Sigmoid colon (tissue), 7 donors: ENCODE data around the gene GSTT4. TPM values are rescaled to one million over a fixed set of nuclear protein-coding genes. Genes with fewer than 3 reads are reported as not detected.
A peak's percentile ranks its signal among the peaks of the same experiment; 100 is the strongest.
"Not testable (repeated sequence)": the region's sequence is repeated elsewhere in the genome, so short reads cannot be mapped to it uniquely, and the experiment has no call there.

Source experiments
- DNase-seq: peaks from one replicate; pipeline ENCODE4 v3.0.0-alpha.2; 2019
- H3K27ac ChIP-seq, 4 donors: fragments of 200-600 bp; sonication (generic); one replicate each; pipeline ENCODE4 v1.5.1; 2016 to 2019; ENCODE audit warnings: mild to moderate bottlenecking in 1 of 4
- H3K27me3 ChIP-seq, 3 donors: fragments of 200-600 bp; sonication (generic); one replicate each; pipeline ENCODE4 v1.5.1; 2019; ENCODE audit warnings: mild to moderate bottlenecking in 1 of 3
- H3K36me3 ChIP-seq, 4 donors: fragments of 200-600 bp; sonication (generic); one replicate each; pipeline ENCODE4 v1.5.1; 2016 to 2019
- H3K4me1 ChIP-seq, 4 donors: fragments of 200-600 bp; sonication (generic); one replicate each; pipeline ENCODE4 v1.5.1; 2017 to 2019
- H3K4me3 ChIP-seq, 4 donors: fragments of 200-600 bp; sonication (generic); one replicate each; pipeline ENCODE4 v1.5.1; 2017 to 2019; ENCODE audit warnings: mild to moderate bottlenecking in 2 of 4, moderate library complexity in 1 of 4
- H3K9me3 ChIP-seq, 4 donors: fragments of 200-600 bp in 3 of 4; sonication (generic) in 3 of 4; one replicate each; pipeline versions ENCODE4 v1.5.1 to v1.6.1; 2013 to 2019
- EP300 ChIP-seq, 4 donors: sonication (generic); formaldehyde crosslinking; IDR thresholded peaks; one replicate each; pipeline ENCODE4 v1.6.1; 2017; ENCODE audit warnings: antibody characterized with exemption in 4 of 4
- POLR2A ChIP-seq, 2 donors: fragments of 450-650 bp; IDR thresholded peaks; one replicate each; pipeline ENCODE4 v1.6.1; 2016; ENCODE audit warnings: antibody characterized with exemption in 2 of 2, mild to moderate bottlenecking in 2 of 2, moderate library complexity in 2 of 2
- POLR2AphosphoS5 ChIP-seq, 4 donors: sonication (generic); formaldehyde crosslinking; IDR thresholded peaks; one replicate each; pipeline ENCODE4 v1.6.1; 2017; ENCODE audit warnings: antibody characterized with exemption in 4 of 4
- WGBS, 2 donors: extraction: QIAGEN DNeasy Blood & Tissue Kit; methylation state at CpG; one replicate each; pipeline ENCODE4 v1.1.7; 2013; 5-methylcytosine and 5-hydroxymethylcytosine counted together
- intact Hi-C: fragments of 100-400 bp; cut with DNase I; formaldehyde crosslinking; loops from one replicate; pipeline ENCODE4 v1.15.1; 2023
- polyA plus RNA-seq, 3 donors: library from polyadenylated mRNA; stranded (reverse); fragments of 200-250 nt; gene quantifications; one replicate each; pipeline ENCODE4 v1.2.3, GENCODE V29; 2013
- total RNA-seq, 4 donors: library from RNA; depleted of rRNA; stranded (reverse); fragments of >200 nt; gene quantifications; one replicate each; pipeline ENCODE4 v1.1.0, GENCODE V29; 2016
- TF ChIP-seq, protein P1 (sequence below), 4 experiments: fragments of 450-650 bp in 3 of 4; fragments of 200-600 bp in 1 of 4; IDR thresholded peaks; one replicate each; pipeline ENCODE4 v1.5.1; 2016 to 2019; ENCODE audit warnings: antibody characterized with exemption in 4 of 4, mild to moderate bottlenecking in 3 of 4, moderate library complexity in 2 of 4
- donor health status: healthy with polysubstance abuse.
- donor health status: Bipolar disorder and iron deficiency.
- donor health status: healthy.

Gene GSTT4
- total and polyA plus RNA-seq, 7 donors: not detected

DNA sequence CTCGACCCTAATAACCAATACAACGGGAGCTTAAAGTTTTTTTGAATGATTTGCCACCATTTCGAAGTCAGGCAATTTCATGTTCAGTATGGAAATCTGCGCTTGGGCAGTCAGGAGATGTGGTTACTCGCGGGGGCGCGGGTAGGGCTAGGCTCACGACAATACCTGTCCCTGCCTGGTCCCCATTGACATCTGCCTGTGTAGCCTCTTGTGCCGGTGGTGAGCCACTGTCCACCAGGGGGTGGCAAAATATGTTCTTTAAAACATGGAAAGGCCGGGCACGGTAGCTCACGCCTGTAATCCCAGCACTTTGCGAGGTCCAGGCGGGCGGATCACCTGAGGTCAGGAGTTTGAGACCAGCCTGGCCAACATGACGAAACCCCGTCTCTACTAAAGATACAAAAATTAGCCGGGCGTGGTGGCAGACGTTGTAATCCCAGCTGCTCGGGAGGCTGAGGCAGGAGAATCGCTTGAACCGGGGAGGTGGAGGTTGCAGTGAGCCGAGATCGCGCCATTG, 30.4 kb downstream of the GSTT4 start:
- H3K27me3 ChIP-seq, DNase-seq, H3K9me3 ChIP-seq, intact Hi-C loops, H3K4me3 ChIP-seq, H3K4me1 ChIP-seq, H3K27ac ChIP-seq: not testable (repeated sequence)
- WGBS, 2 donors: 5 to 24% methylated on average over 8 of the region's 27 CpGs
- H3K36me3 ChIP-seq: peaks cover 8 to 21% (median 15%) of the 10 kb centered on the region in 4 donors

DNA sequence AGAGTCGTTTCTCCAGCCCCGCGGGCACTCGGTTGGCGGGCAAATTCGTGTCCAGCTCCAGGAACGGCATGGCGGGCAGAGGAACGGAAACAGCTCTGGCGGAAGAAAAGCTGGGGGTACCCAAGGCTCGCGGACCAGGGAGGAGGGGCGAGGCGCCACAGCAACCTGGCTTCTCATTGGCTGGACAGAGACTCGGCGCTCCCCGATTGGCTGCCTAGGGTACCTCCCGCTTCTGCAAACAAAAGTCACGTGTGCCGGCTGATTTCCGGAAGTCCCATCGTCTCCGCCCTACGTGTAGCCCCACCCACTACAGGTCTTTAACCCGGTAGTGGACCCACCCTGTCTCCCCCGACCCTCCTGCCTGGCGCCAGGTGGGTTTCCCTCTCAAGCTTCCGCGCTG, 30.9 kb downstream of the GSTT4 start, which contains the start of gene DDT:
TSS of gene DDT (minus strand) at position 97 of the 400 bp plus-strand sequence. CDS start at position 70, 27 bp downstream.
- H3K27ac ChIP-seq, H3K27me3 ChIP-seq, H3K9me3 ChIP-seq, intact Hi-C loops, H3K4me3 ChIP-seq, H3K4me1 ChIP-seq, DNase-seq: not testable (repeated sequence)
- H3K36me3 ChIP-seq: peaks cover 8 to 26% (median 18%) of the 10 kb centered on the region in 4 donors
- WGBS, 2 donors: no CpG with 5 or more reads among the region's 29 CpGs

DNA sequence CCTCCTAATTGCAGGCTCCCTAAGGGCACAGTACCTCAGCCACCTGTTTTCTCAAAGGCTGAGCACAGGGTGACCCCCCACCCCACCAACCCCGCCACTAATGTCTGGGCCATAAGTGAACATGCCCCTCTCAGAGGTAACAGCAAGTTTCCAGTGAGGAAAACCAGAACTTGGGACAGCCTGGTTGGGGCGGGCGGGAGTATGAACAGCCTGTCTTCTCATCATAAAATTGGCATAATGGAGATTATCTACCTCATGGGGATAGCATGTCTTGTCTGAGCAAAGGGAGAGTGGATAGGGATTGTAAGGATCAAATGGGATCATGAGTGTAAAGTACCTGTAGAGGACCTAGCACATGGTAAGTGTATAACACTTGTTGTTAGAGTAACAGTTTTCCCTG, 33.3 kb downstream of the GSTT4 start:
- H3K36me3 ChIP-seq: peaks cover 8 to 30% (median 18%) of the 10 kb centered on the region in 4 donors
- WGBS, 2 donors: 87% methylated on average over 3 of the region's 3 CpGs
- H3K4me3 ChIP-seq, H3K4me1 ChIP-seq, H3K9me3 ChIP-seq, intact Hi-C loops, H3K27ac ChIP-seq, DNase-seq, H3K27me3 ChIP-seq: not testable (repeated sequence)

DNA sequence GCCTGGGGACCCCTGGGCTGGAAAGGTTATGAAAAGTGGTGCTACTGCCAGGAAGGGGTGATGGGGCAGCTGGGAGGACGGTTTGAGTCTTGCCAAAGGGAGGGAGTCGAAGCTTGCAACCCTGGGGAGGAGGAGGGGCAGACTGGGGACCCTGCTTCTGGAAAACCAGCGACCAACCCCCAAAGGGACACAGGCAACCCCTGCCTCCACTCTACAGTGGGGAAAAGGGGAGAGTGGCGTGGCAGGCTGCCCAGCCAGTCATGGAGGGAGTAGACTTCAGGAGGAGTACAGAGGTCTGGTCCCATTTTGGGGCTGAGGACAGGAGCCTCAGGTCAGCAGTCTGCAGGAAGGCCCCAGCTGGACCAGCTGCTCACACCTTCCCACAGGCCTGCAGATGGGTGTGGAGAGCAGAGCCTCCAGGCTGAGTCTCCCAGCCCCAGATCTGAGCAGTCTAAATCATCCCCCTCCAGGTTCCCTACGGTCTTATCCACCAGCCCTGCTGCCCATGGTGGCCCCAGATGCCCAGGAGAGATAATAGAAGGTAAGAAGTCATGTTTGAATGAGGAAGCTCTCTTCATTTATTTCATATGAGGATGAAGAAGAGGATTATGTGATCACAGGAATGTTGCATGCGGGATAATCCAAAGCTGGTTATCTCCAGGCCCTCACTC, 34.3 kb downstream of the GSTT4 start:
- H3K36me3 ChIP-seq: peaks cover 8 to 30% (median 18%) of the 10 kb centered on the region in 4 donors
- peak; percentile 38 for DNase-seq
- intact Hi-C loops: no loop called here
- no peak overlapping the region for H3K4me3 ChIP-seq
- peaks cover 0 to 10% (median 5%) of the 10 kb centered on the region in 4 donors for H3K4me1 ChIP-seq
- no peak for TF ChIP-seq POLR2A (IDR thresholded peaks at IDR 0.05)
- TF ChIP-seq, protein P1, sequence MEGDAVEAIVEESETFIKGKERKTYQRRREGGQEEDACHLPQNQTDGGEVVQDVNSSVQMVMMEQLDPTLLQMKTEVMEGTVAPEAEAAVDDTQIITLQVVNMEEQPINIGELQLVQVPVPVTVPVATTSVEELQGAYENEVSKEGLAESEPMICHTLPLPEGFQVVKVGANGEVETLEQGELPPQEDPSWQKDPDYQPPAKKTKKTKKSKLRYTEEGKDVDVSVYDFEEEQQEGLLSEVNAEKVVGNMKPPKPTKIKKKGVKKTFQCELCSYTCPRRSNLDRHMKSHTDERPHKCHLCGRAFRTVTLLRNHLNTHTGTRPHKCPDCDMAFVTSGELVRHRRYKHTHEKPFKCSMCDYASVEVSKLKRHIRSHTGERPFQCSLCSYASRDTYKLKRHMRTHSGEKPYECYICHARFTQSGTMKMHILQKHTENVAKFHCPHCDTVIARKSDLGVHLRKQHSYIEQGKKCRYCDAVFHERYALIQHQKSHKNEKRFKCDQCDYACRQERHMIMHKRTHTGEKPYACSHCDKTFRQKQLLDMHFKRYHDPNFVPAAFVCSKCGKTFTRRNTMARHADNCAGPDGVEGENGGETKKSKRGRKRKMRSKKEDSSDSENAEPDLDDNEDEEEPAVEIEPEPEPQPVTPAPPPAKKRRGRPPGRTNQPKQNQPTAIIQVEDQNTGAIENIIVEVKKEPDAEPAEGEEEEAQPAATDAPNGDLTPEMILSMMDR (IDR thresholded peaks at IDR 0.05): no peak
- no peak overlapping the region for H3K27ac ChIP-seq
- no peaks in the 10 kb centered on the region for H3K9me3 ChIP-seq
- 66 to 73% methylated on average over 6 of the region's 6 CpGs for WGBS, 2 donors
- no peaks in the 10 kb centered on the region for H3K27me3 ChIP-seq

DNA sequence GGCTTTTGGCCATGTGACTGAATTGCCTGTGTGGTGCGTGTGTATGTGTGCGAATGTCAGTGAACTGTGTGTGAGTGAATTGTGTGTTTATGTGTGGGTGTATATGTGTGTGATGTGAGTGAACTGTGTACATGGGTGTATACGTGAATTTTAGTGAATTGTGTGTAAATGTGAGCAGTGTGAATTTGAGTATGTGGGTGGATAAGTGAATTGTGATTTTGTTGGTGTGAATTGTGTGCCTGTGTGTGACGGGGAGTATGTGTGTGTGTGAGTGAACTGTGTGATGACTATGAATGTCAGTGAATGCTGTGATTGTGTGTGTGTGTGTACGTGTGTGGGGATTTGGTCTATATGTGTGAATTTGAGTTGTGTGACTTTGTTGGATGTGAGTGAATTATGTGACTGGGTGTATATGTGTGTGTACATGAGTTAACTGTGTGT, 35.0 kb downstream of the GSTT4 start:
- WGBS, 2 donors: 63 to 79% methylated on average over 5 of the region's 5 CpGs
- TF ChIP-seq POLR2A (IDR thresholded peaks at IDR 0.05): no peak
- no peak for TF ChIP-seq POLR2AphosphoS5 (IDR thresholded peaks at IDR 0.05)
- TF ChIP-seq, protein P1 (IDR thresholded peaks at IDR 0.05): no peak
- no peak for TF ChIP-seq EP300 (IDR thresholded peaks at IDR 0.05)
- Histone ChIP-seq H3K9me3 (no peaks in the 10 kb centered on the region), H3K36me3 (peaks cover 8 to 30% (median 18%) of the 10 kb centered on the region in 4 donors), H3K4me1 (peaks cover 0 to 10% (median 5%) of the 10 kb centered on the region in 4 donors), H3K27ac (no peak overlapping the region), H3K27me3 (no peaks in the 10 kb centered on the region), H3K4me3 (no peak overlapping the region)
- DNase-seq: no peak
- intact Hi-C loops: no loop called here

DNA sequence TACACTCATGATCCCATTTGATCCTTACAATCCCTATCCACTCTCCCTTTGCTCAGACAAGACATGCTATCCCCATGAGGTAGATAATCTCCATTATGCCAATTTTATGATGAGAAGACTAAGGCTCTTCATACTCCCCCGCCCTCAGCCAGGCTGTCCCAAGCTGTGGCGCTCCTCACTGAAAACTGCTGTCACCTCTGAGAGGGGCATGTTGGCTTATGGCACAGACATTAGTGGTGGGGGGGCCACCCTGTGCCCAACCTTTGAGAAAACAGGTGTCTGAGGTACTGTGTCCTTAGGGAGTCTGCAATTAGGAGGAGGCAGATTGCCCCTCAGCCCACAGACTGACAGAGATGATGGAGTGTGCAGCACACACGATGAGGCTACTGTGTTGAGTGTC, 36.2 kb downstream of the GSTT4 start:
- peaks cover 0 to 10% (median 5%) of the 10 kb centered on the region in 4 donors for H3K4me1 ChIP-seq
- peak; percentile 46 for DNase-seq
- WGBS, 2 donors: 89 to 93% methylated on average over 3 of the region's 3 CpGs
- H3K36me3 ChIP-seq: peaks cover 8 to 30% (median 18%) of the 10 kb centered on the region in 4 donors
- intact Hi-C loops: no loop called here
- H3K9me3 ChIP-seq: no peaks in the 10 kb centered on the region
- no peaks in the 10 kb centered on the region for H3K27me3 ChIP-seq
- no peak overlapping the region for H3K4me3 ChIP-seq
- TF ChIP-seq EP300 (IDR thresholded peaks at IDR 0.05): no peak
- TF ChIP-seq POLR2AphosphoS5 (IDR thresholded peaks at IDR 0.05): no peak
- no peak for TF ChIP-seq POLR2A (IDR thresholded peaks at IDR 0.05)
- TF ChIP-seq, protein P1 (IDR thresholded peaks at IDR 0.05): no peak
- H3K27ac ChIP-seq: no peak overlapping the region

DNA sequence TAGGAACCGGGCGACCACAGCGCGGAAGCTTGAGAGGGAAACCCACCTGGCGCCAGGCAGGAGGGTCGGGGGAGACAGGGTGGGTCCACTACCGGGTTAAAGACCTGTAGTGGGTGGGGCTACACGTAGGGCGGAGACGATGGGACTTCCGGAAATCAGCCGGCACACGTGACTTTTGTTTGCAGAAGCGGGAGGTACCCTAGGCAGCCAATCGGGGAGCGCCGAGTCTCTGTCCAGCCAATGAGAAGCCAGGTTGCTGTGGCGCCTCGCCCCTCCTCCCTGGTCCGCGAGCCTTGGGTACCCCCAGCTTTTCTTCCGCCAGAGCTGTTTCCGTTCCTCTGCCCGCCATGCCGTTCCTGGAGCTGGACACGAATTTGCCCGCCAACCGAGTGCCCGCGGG, 38.7 kb downstream of the GSTT4 start, which contains the start of gene DDTL:
TSS of gene DDTL (plus strand) at position 321 of the 400 bp plus-strand sequence. CDS start at position 348, 27 bp downstream.
- intact Hi-C loops, H3K9me3 ChIP-seq, H3K4me3 ChIP-seq, H3K4me1 ChIP-seq, H3K27me3 ChIP-seq, DNase-seq, H3K27ac ChIP-seq: not testable (repeated sequence)
- WGBS, 2 donors: no CpG with 5 or more reads among the region's 30 CpGs
- H3K36me3 ChIP-seq: peaks cover 8 to 26% (median 16%) of the 10 kb centered on the region in 4 donors

DNA sequence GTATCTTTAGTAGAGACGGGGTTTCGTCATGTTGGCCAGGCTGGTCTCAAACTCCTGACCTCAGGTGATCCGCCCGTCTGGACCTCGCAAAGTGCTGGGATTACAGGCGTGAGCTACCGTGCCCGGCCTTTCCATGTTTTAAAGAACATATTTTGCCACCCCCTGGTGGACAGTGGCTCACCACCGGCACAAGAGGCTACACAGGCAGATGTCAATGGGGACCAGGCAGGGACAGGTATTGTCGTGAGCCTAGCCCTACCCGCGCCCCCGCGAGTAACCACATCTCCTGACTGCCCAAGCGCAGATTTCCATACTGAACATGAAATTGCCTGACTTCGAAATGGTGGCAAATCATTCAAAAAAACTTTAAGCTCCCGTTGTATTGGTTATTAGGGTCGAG, 39.2 kb downstream of the GSTT4 start:
- intact Hi-C loops, H3K27ac ChIP-seq, H3K4me1 ChIP-seq, H3K4me3 ChIP-seq, H3K9me3 ChIP-seq, H3K27me3 ChIP-seq, DNase-seq: not testable (repeated sequence)
- H3K36me3 ChIP-seq: peaks cover 6 to 22% (median 14%) of the 10 kb centered on the region in 4 donors
- no CpG with 5 or more reads among the region's 18 CpGs for WGBS, 2 donors

DNA sequence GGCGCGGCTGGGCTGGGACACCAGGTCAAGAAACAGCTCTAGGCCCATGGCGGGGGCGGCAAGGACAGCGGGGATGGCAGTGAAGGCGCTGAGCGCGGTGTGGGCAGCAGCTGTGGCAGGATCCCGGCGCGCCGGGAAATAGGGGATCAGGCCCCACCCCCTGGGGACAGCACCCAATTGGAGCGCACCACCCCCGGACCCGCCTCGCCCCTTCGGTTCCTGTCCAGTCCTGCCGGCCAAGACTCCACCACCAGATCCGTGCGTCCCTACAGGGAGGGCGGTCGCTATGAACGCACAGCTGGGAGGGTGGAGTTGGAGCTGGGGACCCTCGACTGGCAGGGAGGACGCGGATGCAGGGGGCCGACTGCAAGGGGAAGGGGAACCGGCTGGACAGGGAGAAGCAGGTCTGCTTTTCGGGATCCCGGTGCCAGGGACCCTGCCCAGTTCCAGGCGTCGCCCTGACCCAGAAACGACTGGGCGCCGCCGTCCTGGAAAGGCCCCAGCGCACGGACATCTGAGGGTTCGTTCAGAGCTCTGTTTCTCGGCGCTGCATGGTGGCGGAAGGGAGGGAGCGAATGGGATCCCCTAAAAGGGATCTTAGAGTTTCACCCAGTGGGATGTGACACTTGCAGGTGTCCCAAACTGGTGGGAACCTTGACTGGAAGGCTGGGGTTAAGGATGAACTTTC, 44.0 kb downstream of the GSTT4 start, which contains the start of gene GSTT2B:
TSS of gene GSTT2B (minus strand) at position 112 of the 688 bp plus-strand sequence. CDS start at position 48, 64 bp downstream.
- H3K4me3 ChIP-seq: peak within 1 kb of the TSS in 1 of 4 donors; percentile 31

More for the DNA sequence above, 44.0 kb downstream of the GSTT4 start, which contains the start of gene GSTT2B:
- H3K4me1 ChIP-seq, DNase-seq, H3K9me3 ChIP-seq, H3K36me3 ChIP-seq, intact Hi-C loops, H3K27me3 ChIP-seq: not testable (repeated sequence)
- H3K27ac ChIP-seq: peak within 1 kb of the TSS in 1 of 4 donors; percentile 42
- no CpG with 5 or more reads among the region's 43 CpGs for WGBS, 2 donors
